A172 (cell line): Measurements from ENCODE around the gene MEGF10. TPM values are rescaled to one million over a fixed set of nuclear protein-coding genes. Genes with fewer than 3 reads are reported as not detected.

Experiments
- DNase-seq: peaks from one replicate; pipeline ENCODE4 v3.0.0-alpha.2; 2015; ENCODE audit warnings: low spot score
- total RNA-seq: library from RNA; depleted of rRNA; stranded (reverse); fragments of >200 nt; shearing (Covaris generic); gene quantifications from 2 replicates; pipeline ENCODE4 v1.2.3, GENCODE V29; 2014

Gene MEGF10
- total RNA-seq, 1 experiment from 2014 or later, result 0.02 TPM

DNA sequence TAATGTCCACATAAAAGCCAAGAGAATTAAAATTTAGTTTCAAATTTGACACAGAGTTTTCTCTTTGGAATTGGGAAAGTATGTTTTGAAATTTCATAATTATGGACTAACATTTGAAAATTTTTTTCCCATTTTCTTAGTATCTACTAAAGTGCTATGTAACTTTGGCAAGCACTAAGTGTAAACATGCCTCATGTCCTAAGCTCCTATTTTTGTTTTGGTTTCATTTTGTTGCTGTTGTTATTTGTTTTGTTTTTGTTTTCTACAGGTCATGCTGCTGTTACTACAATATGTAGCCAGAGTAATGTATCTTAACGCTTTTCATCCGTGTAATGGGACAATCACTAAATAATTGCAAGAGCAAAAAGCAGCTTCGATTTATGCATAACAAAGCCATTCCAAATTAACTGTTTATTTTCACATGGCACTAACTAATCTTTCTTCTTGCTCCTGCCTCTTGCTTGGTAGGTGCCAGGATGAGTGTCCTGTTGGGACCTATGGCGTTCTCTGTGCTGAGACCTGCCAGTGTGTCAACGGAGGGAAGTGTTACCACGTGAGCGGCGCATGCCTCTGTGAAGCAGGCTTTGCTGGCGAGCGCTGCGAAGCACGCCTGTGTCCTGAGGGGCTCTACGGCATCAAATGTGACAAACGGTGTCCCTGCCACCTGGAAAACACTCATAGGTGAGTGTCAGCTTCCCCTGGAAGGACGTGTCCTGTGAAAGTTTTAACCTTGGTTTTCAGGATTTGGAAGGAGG lies 119.5 kb downstream of the MEGF10 start:
- no peak for DNase-seq

- DNase-seq, result no peak
Observed at GRCh38 chr5:127410959-127411358, 120.4 kb downstream of the MEGF10 start.

DNA sequence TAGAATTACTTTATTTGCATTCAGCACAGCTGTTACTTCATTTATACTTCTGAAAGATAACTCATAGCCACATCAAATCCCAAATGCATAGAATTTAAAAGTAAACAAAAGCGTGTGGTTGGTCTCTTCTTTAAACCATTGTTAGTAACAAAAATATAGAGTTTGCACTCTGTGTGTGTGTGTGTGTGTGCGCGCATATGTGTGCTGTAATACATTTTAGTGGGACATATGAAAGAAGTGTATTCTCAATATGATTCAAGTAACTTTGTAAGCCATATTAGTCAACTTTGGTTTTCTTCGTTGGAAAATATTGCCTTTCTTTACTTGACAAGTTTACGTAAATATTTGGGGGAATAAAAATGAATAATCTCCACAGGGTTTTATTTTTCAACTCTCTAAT lies 120.8 kb downstream of the MEGF10 start:
- DNase-seq, result no peak

- DNase-seq, result no peak
Observed at GRCh38 chr5:127412698-127413097, 122.1 kb downstream of the MEGF10 start.

GRCh38 chr5:127415034-127415433 lies 124.4 kb downstream of the MEGF10 start:
- no peak for DNase-seq

GRCh38 chr5:127416906-127417305 lies 126.3 kb downstream of the MEGF10 start:
- DNase-seq, result no peak

GRCh38 chr5:127417528-127417927 lies 126.9 kb downstream of the MEGF10 start:
- no peak for DNase-seq

DNA sequence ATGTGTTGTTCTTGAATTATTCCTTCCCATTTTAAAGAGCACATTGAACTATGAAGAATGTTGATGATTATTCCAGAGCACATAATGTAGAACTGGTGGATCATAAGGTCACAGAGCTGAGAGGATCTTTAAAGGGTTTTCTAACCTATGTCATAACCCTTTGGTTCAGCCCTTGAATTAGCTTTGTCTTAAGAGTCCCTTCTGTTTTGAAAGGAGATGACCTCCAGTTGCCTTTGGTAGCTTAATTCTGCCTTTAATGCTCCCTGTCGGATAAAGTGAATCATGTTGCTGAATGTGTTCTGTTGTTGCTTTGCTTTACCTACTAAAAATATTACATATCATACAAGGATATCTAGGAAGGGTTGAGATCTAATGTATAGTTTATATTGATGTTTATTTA lies 127.8 kb downstream of the MEGF10 start:
- DNase-seq, result no peak

DNA sequence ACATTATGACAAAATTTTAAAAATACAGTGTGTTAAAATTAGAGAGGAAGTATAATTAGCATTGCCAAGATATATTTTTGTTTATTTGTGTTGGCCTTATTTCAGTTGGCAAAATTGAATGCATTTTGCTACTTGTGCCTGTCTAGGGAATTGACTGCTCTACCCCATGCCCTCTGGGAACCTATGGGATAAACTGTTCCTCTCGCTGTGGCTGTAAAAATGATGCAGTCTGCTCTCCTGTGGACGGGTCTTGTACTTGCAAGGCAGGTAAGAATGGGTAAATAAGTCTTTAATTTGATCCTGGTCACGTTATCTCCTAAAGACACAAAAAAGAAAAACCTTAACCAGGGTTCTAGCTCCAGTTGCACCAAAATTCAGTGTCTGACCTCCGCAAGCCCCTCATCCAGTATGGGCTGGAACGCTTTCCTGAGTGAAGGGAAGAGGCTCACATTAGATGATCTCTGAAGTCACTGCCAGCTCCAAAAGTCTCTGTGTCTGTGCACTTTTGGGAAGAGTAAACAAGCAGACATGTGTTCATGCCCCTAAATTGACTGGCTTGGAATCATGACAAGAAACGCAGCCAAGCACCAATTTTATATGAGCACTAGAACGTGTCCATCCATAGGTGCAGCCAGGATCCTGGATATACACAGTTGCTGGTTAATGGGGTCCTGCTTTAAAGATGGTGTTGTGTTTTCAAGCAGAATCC lies 128.5 kb downstream of the MEGF10 start:
- DNase-seq, result no peak

DNA sequence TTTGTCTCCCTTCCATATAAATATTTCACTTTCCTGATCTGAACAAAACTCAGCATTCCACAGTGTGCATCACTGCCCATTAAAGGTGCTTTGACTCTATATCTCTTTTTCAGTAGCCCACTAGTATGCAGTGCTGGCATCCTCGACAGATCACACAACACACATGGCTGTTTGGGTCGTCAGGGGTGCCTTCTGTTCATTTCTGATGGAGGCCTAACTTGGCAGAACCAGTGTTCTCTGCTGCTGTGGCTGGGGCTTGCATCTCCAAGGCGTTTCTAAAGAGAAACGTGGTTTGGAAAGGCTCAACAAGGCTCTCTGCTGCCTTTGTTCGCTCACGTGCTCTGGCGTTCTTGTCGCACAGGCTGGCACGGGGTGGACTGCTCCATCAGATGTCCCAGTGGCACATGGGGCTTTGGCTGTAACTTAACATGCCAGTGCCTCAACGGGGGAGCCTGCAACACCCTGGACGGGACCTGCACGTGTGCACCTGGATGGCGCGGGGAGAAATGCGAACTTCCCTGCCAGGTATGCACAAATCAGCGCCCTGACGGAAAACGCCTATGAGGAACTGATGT lies 129.2 kb downstream of the MEGF10 start:
- DNase-seq, result no peak

GRCh38 chr5:127420758-127421157 lies 130.2 kb downstream of the MEGF10 start:
- no peak for DNase-seq

DNA sequence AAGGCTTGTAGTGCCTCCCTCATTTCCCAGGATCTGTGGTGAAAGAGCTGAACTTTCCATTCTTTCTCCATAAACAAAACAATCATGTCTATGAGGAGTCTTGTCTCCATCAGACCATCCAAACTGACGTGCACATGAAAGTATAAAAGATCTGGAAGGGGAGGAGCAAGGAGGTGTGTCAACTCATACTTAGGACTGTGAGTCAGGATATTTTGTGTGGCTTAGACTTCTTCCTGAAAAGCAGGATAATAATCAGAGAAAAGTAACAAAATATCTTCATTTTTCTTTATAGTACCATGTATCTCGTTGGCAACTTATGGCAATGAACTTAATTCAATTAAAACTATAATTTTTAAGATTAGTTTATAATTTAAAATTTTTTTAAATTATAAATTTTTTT lies 130.9 kb downstream of the MEGF10 start:
- no peak for DNase-seq

DNA sequence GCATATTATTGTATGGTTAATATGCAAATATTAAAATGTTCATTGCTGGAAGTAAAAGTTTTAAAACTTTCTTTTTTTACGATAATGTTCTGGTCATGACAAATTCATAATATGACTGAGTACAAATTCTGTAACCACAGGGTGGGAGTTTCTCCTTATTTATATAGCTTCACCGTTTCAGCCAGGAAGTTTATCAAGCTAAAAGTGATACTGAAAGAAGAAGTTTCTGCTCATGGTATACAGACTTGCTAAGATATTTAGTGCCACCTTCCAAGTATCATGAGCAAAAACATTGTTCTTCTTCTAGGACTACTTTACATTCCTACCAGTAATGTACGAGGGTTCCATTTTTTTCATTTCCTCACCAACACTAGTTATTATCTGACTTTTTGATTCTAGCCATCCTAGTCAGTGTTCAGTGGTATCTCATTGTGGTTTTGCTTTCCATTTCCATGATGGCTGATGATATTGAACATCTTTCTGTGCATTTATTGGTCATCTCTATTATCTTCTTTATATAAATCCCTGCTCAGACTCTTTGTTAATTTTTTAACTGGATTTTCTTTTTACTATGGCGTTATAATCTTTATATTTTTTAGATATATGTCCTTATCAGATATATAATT lies 132.7 kb downstream of the MEGF10 start:
- DNase-seq, result no peak

GRCh38 chr5:127425037-127425436 lies 134.4 kb downstream of the MEGF10 start:
- DNase-seq, result no peak

GRCh38 chr5:127425868-127426267 lies 135.3 kb downstream of the MEGF10 start:
- DNase-seq, result no peak

- no peak for DNase-seq
Observed at GRCh38 chr5:127426661-127427060, 136.1 kb downstream of the MEGF10 start.

DNA sequence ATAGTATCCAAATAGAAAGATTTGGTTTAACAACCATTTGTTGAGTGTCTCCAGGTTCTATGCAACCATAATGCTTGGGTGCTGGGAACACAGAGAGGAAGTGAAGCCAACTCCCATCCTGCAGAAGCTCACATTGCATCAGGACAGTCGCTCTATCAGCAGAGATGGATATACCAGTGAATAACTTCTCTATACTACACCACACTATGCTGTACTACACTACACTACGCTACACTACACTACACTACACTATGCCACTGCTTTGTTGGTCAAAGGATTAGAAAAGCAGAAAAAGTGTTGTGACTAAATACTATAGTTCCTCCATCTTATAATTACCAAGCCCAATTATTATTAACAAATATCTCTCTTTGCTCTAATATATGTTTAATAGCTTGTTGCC lies 137.7 kb downstream of the MEGF10 start:
- DNase-seq, result no peak

DNA sequence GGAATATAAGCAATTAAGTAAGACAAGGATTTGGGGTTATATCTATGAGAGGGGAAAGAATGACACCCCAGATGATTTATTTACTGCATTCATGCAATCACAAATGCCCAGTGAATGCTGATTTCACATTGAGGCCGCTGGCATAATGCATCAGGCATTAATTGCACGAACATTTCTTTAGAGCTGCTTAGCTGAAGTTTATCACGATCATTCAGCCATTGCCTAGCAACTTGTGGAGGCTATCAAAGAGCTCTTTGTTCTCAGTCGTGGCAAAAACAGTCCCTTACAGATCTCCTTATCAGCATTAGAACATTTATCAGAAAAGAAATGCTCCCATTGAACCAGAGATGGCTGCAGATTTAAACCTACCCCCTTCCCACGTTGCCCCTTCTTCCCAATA lies 138.2 kb downstream of the MEGF10 start:
- DNase-seq, result peak; percentile 18

DNA sequence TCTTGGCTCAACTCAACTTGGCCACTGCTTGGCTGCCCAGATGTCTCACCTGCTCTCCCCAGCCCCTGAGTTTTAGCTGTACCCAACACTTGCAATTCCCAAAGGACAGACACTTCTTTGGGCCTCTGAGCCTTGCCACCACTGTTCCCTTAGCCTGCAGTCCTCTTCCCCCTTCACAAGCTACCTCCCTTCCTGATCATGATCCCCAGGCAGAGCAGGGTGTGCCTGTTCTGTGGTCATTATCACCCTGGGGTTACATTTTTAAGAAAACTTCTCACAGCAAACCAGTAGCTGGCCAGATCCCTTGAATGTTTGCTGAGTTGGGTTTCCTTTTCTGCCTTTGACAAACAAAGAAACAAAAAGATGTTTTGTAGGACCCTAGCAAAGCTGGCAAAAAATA lies 139.3 kb downstream of the MEGF10 start:
- no peak for DNase-seq

DNA sequence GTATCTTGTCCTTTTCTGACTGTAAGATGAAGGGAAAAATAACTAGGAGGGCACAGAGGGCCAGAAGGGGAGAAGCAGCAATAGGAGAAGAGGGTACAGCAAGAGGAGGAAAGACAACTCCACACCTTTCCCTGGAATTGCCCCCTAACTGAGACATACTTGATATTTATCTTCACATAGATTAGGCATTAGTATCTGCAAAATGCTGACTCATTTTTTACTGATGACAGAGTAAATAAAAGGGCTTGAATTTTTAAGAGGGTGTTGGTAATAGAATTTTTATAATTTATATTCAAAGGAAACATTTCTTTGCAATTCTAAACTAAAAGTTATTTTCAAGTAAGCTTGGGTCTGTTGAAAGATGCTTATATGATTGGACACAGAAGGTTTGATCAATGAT lies 140.0 kb downstream of the MEGF10 start:
- DNase-seq, result no peak

DNA sequence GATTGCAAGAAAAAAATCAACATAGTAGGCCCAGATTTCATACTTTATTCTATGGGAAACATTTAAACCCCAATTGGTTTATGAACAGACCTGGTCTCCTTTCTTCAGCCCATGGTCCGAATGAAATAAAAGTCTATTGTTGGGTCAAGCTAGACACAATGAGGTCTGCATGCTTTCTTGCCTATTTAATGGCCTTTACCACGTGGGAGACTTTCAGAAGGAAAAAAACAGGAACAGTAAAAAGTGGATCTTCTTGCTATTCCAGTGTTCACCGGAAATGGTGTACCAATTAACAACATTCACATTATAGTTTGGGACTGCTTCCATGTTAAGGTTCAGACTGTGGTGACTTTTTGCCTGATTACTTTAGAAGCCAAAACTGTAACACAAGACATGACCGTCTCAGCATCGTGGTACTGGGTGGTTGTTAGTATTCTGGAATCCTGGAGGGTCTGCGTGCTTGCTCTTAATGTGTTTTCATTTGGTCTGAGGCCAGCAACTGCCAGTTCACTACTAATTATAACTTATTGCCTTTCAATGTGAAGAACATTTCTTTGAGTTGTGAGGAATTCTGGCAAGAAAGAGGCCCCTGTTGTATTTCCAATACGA lies 141.5 kb downstream of the MEGF10 start:
- DNase-seq, result no peak

- DNase-seq, result no peak
Observed at GRCh38 chr5:127433526-127433925, 142.9 kb downstream of the MEGF10 start.
